ENCODE results near the gene INPP4B. TPM values are rescaled to one million over a fixed set of nuclear protein-coding genes. Genes with fewer than 3 reads are reported as not detected.

INPP4B gene
- total and polyA plus RNA-seq, 2 of the 4 experiments (the other 2 are of a cell fraction): 1.8 to 14.0 TPM

DNA sequence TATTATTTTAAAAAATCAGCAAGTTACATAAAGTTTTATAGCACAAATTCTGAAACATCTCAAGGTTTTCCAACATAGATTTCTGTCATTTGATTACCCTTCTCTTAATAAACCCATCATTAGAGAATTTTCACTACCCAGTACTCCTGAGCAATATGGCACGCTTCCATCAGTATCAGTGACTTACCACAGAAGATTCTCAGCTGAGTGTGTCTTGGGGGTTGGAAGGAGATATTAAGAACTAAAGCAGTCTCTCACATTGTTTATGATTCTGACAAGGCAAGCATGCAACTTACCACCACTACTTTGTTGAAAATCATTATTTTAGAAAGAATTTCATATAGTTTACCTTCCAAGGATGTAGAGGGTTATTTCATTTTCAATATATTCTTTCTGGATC, 67.7 kb downstream of the INPP4B start:
- Histone ChIP-seq H3K9ac (ENCODE audit: low read depth, low read length) (no peak overlapping the region), H3K79me1 (ENCODE audit: low read depth in 1 of 2, low read length in 2 of 2) (no peaks in the 10 kb centered on the region), H3K18ac (ENCODE audit: low read depth, low read length) (no peak overlapping the region), H3K23ac (ENCODE audit: low read depth, low read length) (no peak overlapping the region), H2BK15ac (ENCODE audit: low read depth, low read length) (no peak overlapping the region), H2AFZ (replicated peaks; ENCODE audit: low read length, poor library complexity) (no peak overlapping the region), H2BK5ac (ENCODE audit: low read depth, low read length, poor library complexity, severe bottlenecking) (no peak overlapping the region), H2BK20ac (ENCODE audit: low read depth, low read length) (no peak overlapping the region), H3K4ac (ENCODE audit: low read depth, low read length) (no peak overlapping the region), H3K36me3 (ENCODE audit: control insufficient read depth, insufficient read depth, low read length) (no peaks in the 10 kb centered on the region), H3K9me1 (ENCODE audit: insufficient read depth, low read length) (no peaks in the 10 kb centered on the region), H3K4me3 (ENCODE audit: insufficient read depth, low read depth, low read length) (no peak overlapping the region), H3K4me1 (ENCODE audit: control insufficient read depth, insufficient read depth, low read length) (0 out of 2 replicates have a peak, but pooled peaks cover 1% of the 10 kb centered on the region), H2AK9ac (replicated peaks; ENCODE audit: low read depth, low read length, poor library complexity) (no peak overlapping the region), H3K56ac (ENCODE audit: extremely low read depth, insufficient read depth, low read length) (no peak overlapping the region), H4K8ac (ENCODE audit: low read depth in 2 of 2, low read length in 2 of 2) (no peak overlapping the region), H2AK5ac (ENCODE audit: low read depth, low read length) (no peak overlapping the region), H4K5ac (ENCODE audit: low read depth, low read length) (no peak overlapping the region), H4K20me1 (ENCODE audit: insufficient read depth, low read length) (no peaks in the 10 kb centered on the region), H3K9me3 (ENCODE audit: control insufficient read depth, insufficient read depth, low read length) (no peaks in the 10 kb centered on the region), H3K27me3 (ENCODE audit: control insufficient read depth, insufficient read depth, low read length) (no peaks in the 10 kb centered on the region), H3K27ac (ENCODE audit: insufficient read depth, low read length) (no peak overlapping the region), H2BK120ac (ENCODE audit: low read depth, low read length) (no peak overlapping the region), H3K4me2 (ENCODE audit: low read depth, low read length) (no peak overlapping the region; the same call in 1 of the 2 replicates), H4K91ac (ENCODE audit: insufficient read depth, low read depth, low read length) (no peak overlapping the region), H3K14ac (replicated peaks; ENCODE audit: low read depth, low read length) (no peak overlapping the region)
- WGBS, 2 experiments (ENCODE audit: extremely low coverage in 2 of 2, insufficient read length in 1 of 2): no CpG with 5 or more reads among the region's 1 CpG
- ChIA-PET POLR2A (ENCODE audit: unreplicated experiment) (no interaction called here), CTCF (no interaction called here)
- ATAC-seq (ENCODE audit: low read depth) (peak; percentile 72), DNase-seq (peak; percentile 74)
- no peak for TF ChIP-seq MXI1 (IDR thresholded peaks at IDR 0.05; ENCODE audit: borderline replicate concordance, low read depth, low read length)
- TF ChIP-seq RCOR1 (IDR thresholded peaks at IDR 0.05; ENCODE audit: insufficient replicate concordance, low read length): no peak
- TF ChIP-seq CEBPB (IDR thresholded peaks at IDR 0.05; ENCODE audit: low read depth, low read length): no peak
- TF ChIP-seq MAZ (IDR thresholded peaks at IDR 0.05; ENCODE audit: borderline replicate concordance, low read depth, low read length): no peak
- TF ChIP-seq, protein P1, sequence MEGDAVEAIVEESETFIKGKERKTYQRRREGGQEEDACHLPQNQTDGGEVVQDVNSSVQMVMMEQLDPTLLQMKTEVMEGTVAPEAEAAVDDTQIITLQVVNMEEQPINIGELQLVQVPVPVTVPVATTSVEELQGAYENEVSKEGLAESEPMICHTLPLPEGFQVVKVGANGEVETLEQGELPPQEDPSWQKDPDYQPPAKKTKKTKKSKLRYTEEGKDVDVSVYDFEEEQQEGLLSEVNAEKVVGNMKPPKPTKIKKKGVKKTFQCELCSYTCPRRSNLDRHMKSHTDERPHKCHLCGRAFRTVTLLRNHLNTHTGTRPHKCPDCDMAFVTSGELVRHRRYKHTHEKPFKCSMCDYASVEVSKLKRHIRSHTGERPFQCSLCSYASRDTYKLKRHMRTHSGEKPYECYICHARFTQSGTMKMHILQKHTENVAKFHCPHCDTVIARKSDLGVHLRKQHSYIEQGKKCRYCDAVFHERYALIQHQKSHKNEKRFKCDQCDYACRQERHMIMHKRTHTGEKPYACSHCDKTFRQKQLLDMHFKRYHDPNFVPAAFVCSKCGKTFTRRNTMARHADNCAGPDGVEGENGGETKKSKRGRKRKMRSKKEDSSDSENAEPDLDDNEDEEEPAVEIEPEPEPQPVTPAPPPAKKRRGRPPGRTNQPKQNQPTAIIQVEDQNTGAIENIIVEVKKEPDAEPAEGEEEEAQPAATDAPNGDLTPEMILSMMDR (conservative IDR thresholded peaks at IDR 0.05; ENCODE audit: low read depth, low read length): no peak
- no peak for TF ChIP-seq POLR2A (IDR thresholded peaks at IDR 0.05; ENCODE audit: low read depth, low read length)
- TF ChIP-seq RAD21 (IDR thresholded peaks at IDR 0.05; ENCODE audit: low read length): no peak
- TF ChIP-seq, protein P2, sequence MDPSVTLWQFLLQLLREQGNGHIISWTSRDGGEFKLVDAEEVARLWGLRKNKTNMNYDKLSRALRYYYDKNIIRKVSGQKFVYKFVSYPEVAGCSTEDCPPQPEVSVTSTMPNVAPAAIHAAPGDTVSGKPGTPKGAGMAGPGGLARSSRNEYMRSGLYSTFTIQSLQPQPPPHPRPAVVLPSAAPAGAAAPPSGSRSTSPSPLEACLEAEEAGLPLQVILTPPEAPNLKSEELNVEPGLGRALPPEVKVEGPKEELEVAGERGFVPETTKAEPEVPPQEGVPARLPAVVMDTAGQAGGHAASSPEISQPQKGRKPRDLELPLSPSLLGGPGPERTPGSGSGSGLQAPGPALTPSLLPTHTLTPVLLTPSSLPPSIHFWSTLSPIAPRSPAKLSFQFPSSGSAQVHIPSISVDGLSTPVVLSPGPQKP (IDR thresholded peaks at IDR 0.05; ENCODE audit: borderline replicate concordance, low read depth, low read length): no peak
- no peak for TF ChIP-seq CHD1 (IDR thresholded peaks at IDR 0.05; ENCODE audit: low read depth, low read length)
- intact Hi-C loops (cut with micrococcal nuclease) (loop anchor here (10.0 kb wide), 1 partner anchor 146 kb away; no protein-coding TSS in a partner anchor), dilution Hi-C loops (cut with HindIII; ENCODE audit: low sequenced_read_pairs, unreplicated experiment) (no loop called here), in situ Hi-C loops (cut with MboI; ENCODE audit: low sequenced_read_pairs) (no loop called here)
- BruUV-seq (replicated peaks): no TSS peak
